ENCODE data around the gene ZSCAN20.

GRCh38 chr1:33443080-33443704, 29.3 kb upstream of the ZSCAN20 start:
- TF ChIP-seq, protein P1, sequence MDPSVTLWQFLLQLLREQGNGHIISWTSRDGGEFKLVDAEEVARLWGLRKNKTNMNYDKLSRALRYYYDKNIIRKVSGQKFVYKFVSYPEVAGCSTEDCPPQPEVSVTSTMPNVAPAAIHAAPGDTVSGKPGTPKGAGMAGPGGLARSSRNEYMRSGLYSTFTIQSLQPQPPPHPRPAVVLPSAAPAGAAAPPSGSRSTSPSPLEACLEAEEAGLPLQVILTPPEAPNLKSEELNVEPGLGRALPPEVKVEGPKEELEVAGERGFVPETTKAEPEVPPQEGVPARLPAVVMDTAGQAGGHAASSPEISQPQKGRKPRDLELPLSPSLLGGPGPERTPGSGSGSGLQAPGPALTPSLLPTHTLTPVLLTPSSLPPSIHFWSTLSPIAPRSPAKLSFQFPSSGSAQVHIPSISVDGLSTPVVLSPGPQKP (IDR thresholded peaks at IDR 0.05; ENCODE audit: borderline replicate concordance, low read depth, low read length): no peak
- TF ChIP-seq RAD21 (IDR thresholded peaks at IDR 0.05; ENCODE audit: low read length) (no peak), CTCF (conservative IDR thresholded peaks at IDR 0.05; ENCODE audit: low read depth, low read length) (no peak), MAFK (IDR thresholded peaks at IDR 0.05; ENCODE audit: low read depth, low read length) (no peak), POLR2A (IDR thresholded peaks at IDR 0.05; ENCODE audit: low read depth, low read length) (no peak), RFX5 (IDR thresholded peaks at IDR 0.05; ENCODE audit: low read depth, low read length) (no peak), SMC3 (IDR thresholded peaks at IDR 0.05; ENCODE audit: low read depth, low read length) (no peak)

Data from IMR-90 (cell line).